HG03520 (cell line): Measurements from ENCODE around the gene HSDL1.
A peak's percentile ranks its signal among the peaks of the same experiment; 100 is the strongest.

Source experiments
- ATAC-seq: cut with Tn5 transposase; IDR thresholded peaks from one replicate; pipeline ENCODE4 v1.9.1; 2021; ENCODE audit warnings: mild to moderate bottlenecking, moderate library complexity; ENCODE audit not compliant: unreplicated experiment

Gene HSDL1

GRCh38 chr16:84110527-84110926 lies 34.5 kb downstream of the HSDL1 start:
- ATAC-seq = no peak

- no peak for ATAC-seq
Measured at GRCh38 chr16:84109598-84110335, 35.2 kb downstream of the HSDL1 start.

GRCh38 chr16:84107921-84108320 lies 37.1 kb downstream of the HSDL1 start:
- ATAC-seq = no peak

- ATAC-seq = no peak
Measured at GRCh38 chr16:84105948-84106740, 38.8 kb downstream of the HSDL1 start.

- ATAC-seq = no peak
Measured at GRCh38 chr16:84105301-84105815, 39.6 kb downstream of the HSDL1 start.

- no peak for ATAC-seq
Measured at GRCh38 chr16:84104231-84104630, 40.7 kb downstream of the HSDL1 start.

GRCh38 chr16:84103678-84104077 lies 41.3 kb downstream of the HSDL1 start:
- no peak for ATAC-seq

GRCh38 chr16:84098939-84099338 lies 46.0 kb downstream of the HSDL1 start:
- ATAC-seq = no peak

GRCh38 chr16:84096447-84097005 lies 48.5 kb downstream of the HSDL1 start:
- no peak for ATAC-seq

- ATAC-seq = no peak
Measured at GRCh38 chr16:84095466-84095865, 49.5 kb downstream of the HSDL1 start.

- ATAC-seq = no peak
Measured at GRCh38 chr16:84093879-84094270, 51.1 kb downstream of the HSDL1 start.

- ATAC-seq = no peak
Measured at GRCh38 chr16:84093120-84093878, 51.7 kb downstream of the HSDL1 start.

- no peak for ATAC-seq
Measured at GRCh38 chr16:84091460-84091859, 53.5 kb downstream of the HSDL1 start.

GRCh38 chr16:84090211-84090610 lies 54.8 kb downstream of the HSDL1 start:
- ATAC-seq = no peak

- ATAC-seq = peak; percentile 81
Measured at GRCh38 chr16:84088695-84089395, 56.1 kb downstream of the HSDL1 start.

GRCh38 chr16:84087466-84088151 lies 57.4 kb downstream of the HSDL1 start:
- ATAC-seq = no peak

GRCh38 chr16:84087001-84087400 lies 58.0 kb downstream of the HSDL1 start:
- ATAC-seq = no peak

GRCh38 chr16:84086341-84086740 lies 58.6 kb downstream of the HSDL1 start:
- ATAC-seq = no peak

- no peak for ATAC-seq
Measured at GRCh38 chr16:84085773-84086172, 59.2 kb downstream of the HSDL1 start.

- ATAC-seq = no peak
Measured at GRCh38 chr16:84085271-84085667, 59.7 kb downstream of the HSDL1 start.
